OCI-LY7 (cell line): ENCODE results near the gene CLDN8. TPM values are rescaled to one million over a fixed set of nuclear protein-coding genes. Genes with fewer than 3 reads are reported as not detected.

ENCODE experiments used
- BruUV-seq: library from RNA; stranded (reverse); fragments of 400-500 nt; replicated peaks from 2 replicates; lab custom pipeline; 2021; lab: Mats Ljungman, UMichigan
- CTCF ChIA-PET: fragments of 300-600 bp; sonication (Branson Sonifier 250); formaldehyde crosslinking; loops from one replicate; lab custom pipeline; 2022; ENCODE audit warnings: antibody characterized with exemption; ENCODE audit not compliant: unreplicated experiment; lab: Charles Lee
- POLR2A ChIA-PET: fragments of 300-600 bp; sonication (Branson Sonifier 250); formaldehyde crosslinking; loops from one replicate; lab custom pipeline; 2022; ENCODE audit warnings: antibody characterized with exemption; lab: Charles Lee
- DNase-seq: peaks from one replicate; pipeline ENCODE4 v3.0.0-alpha.2; 2015; ENCODE audit warnings: low spot score
- H2AFZ ChIP-seq: fragments of 200-600 bp; sonication (generic), shearing (Covaris generic); 2 replicates; pipeline ENCODE4 v1.6.1; 2014; ENCODE audit warnings: mild to moderate bottlenecking, antibody characterized with exemption, low read length, moderate library complexity
- H3K27ac ChIP-seq: fragments of 200-600 bp; sonication (generic); 2 replicates; pipeline ENCODE4 v1.5.1; 2014; ENCODE audit warnings: mixed run types, low read depth, mild to moderate bottlenecking, moderate library complexity, low read length, inconsistent platforms; ENCODE audit not compliant: poor library complexity, severe bottlenecking
- H3K36me3 ChIP-seq: fragments of 200-600 bp; sonication (generic); 2 replicates; pipeline ENCODE4 v1.6.1; 2014; ENCODE audit warnings: mild to moderate bottlenecking, antibody characterized with exemption, low read length, moderate library complexity, mixed read lengths; ENCODE audit not compliant: insufficient read depth
- H3K4me1 ChIP-seq: fragments of 200-600 bp; sonication (generic); 2 replicates; pipeline ENCODE4 v1.5.1; 2014; ENCODE audit warnings: mild to moderate bottlenecking, low read length; ENCODE audit not compliant: insufficient read depth, poor library complexity, severe bottlenecking
- H3K4me2 ChIP-seq: fragments of 200-600 bp; sonication (generic); 2 replicates; pipeline ENCODE4 v1.6.1; 2014; ENCODE audit warnings: mild to moderate bottlenecking, low read length
- H3K4me3 ChIP-seq: fragments of 200-600 bp; sonication (generic); 2 replicates; pipeline ENCODE4 v1.5.1; 2014; ENCODE audit warnings: mild to moderate bottlenecking, low read depth, low read length; ENCODE audit not compliant: poor library complexity, severe bottlenecking
- H3K79me2 ChIP-seq: fragments of 200-600 bp; sonication (generic); 2 replicates; pipeline ENCODE4 v1.6.1; 2016; ENCODE audit warnings: low read depth, mild to moderate bottlenecking, low read length, moderate library complexity, mixed read lengths; ENCODE audit not compliant: insufficient read depth
- H3K9me2 ChIP-seq: fragments of 200-600 bp; sonication (generic); 2 replicates; pipeline ENCODE4 v1.6.1; 2016; ENCODE audit warnings: mild to moderate bottlenecking, low read length, mixed read lengths; ENCODE audit not compliant: insufficient read depth
- H3K9me3 ChIP-seq: fragments of 200-600 bp; sonication (generic); 2 replicates; pipeline ENCODE4 v1.6.1; 2014; ENCODE audit warnings: mild to moderate bottlenecking, mixed run types, low read length, mixed read lengths
- H4K20me1 ChIP-seq: fragments of 200-600 bp; sonication (generic); 2 replicates; pipeline ENCODE4 v1.6.1; 2014; ENCODE audit warnings: mild to moderate bottlenecking, antibody characterized with exemption, low read length, moderate library complexity, mixed read lengths; ENCODE audit not compliant: insufficient read depth
- EZH2phosphoT487 ChIP-seq: fragments of 200-600 bp; sonication (generic); IDR thresholded peaks from 2 replicates; pipeline ENCODE4 v1.6.1; 2018; ENCODE audit warnings: low read depth, borderline replicate concordance, mild to moderate bottlenecking, mixed run types, antibody characterized with exemption, low read length, moderate library complexity, mixed read lengths
- intact Hi-C: fragments of 100-400 bp; cut with micrococcal nuclease; formaldehyde crosslinking; loops from one replicate; pipeline ENCODE4 v1.10.0; 2022; ENCODE audit not compliant: unreplicated experiment
- total RNA-seq, 2 experiments: library from RNA; depleted of rRNA in 1 of 2; stranded (reverse); fragments of >200 nt in 1 of 2; shearing (Covaris generic) in 1 of 2; gene quantifications; 2 replicates each; pipeline ENCODE4 v1.2.3, GENCODE V29; 2014 to 2022
- TF ChIP-seq, protein P1 (sequence below): fragments of 200-600 bp; sonication (generic); conservative IDR thresholded peaks from 2 replicates; pipeline ENCODE4 v1.5.1; 2014; ENCODE audit warnings: mild to moderate bottlenecking, antibody characterized with exemption, low read length, moderate library complexity, mixed read lengths

CLDN8 gene
- total RNA-seq, 2 experiments from 2014 or later = not detected

DNA sequence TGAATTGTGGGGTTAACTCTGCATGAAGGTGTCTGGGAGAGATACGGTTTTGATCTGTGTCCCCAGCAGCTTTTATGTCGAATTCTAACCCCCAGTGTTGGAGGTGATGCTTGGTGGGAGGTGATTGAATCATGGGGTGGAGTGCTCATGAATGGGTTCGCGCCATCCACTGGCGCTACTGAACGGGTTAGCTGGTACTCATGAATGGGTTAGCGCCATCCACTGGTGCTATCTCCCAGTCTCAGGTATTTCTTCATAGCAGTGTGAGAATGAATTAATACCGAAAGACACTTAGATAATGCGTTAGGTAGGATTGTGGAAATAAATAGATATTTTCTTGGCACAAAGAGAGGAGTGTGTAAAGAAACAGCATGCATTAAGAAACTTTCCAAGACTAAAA, 32.9 kb upstream of the CLDN8 start:
- Histone ChIP-seq H3K79me2 (no peaks in the 10 kb centered on the region), H2AFZ (no peak overlapping the region), H3K4me3 (no peak overlapping the region), H3K36me3 (no peaks in the 10 kb centered on the region), H3K9me3 (no peaks in the 10 kb centered on the region), H4K20me1 (no peaks in the 10 kb centered on the region), H3K4me1 (no peaks in the 10 kb centered on the region), H3K27ac (no peak overlapping the region), H3K4me2 (no peak overlapping the region), H3K9me2 (no peaks in the 10 kb centered on the region)
- TF ChIP-seq EZH2phosphoT487 = no peak
- TF ChIP-seq, protein P1, sequence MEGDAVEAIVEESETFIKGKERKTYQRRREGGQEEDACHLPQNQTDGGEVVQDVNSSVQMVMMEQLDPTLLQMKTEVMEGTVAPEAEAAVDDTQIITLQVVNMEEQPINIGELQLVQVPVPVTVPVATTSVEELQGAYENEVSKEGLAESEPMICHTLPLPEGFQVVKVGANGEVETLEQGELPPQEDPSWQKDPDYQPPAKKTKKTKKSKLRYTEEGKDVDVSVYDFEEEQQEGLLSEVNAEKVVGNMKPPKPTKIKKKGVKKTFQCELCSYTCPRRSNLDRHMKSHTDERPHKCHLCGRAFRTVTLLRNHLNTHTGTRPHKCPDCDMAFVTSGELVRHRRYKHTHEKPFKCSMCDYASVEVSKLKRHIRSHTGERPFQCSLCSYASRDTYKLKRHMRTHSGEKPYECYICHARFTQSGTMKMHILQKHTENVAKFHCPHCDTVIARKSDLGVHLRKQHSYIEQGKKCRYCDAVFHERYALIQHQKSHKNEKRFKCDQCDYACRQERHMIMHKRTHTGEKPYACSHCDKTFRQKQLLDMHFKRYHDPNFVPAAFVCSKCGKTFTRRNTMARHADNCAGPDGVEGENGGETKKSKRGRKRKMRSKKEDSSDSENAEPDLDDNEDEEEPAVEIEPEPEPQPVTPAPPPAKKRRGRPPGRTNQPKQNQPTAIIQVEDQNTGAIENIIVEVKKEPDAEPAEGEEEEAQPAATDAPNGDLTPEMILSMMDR = no peak
- ChIA-PET CTCF (no interaction called here), POLR2A (no interaction called here)
- DNase-seq = no peak
- BruUV-seq = no TSS peak
- intact Hi-C loops = no loop called here

- no peaks in the 10 kb centered on the region for H4K20me1 ChIP-seq
- no peak overlapping the region for H2AFZ ChIP-seq
- H3K27ac ChIP-seq = no peak overlapping the region
- no peaks in the 10 kb centered on the region for H3K9me2 ChIP-seq
- no peaks in the 10 kb centered on the region for H3K79me2 ChIP-seq
- ChIA-PET CTCF (no interaction called here), POLR2A (interaction anchor here (0.6 to 1.4 kb wide), 4 partner anchors 10 to 1147 kb away, joined by 3 to 5 read pairs (median 3); no protein-coding TSS in a partner anchor)
- TF ChIP-seq, protein P1 = no peak
- no peak for TF ChIP-seq EZH2phosphoT487
- H3K9me3 ChIP-seq = no peaks in the 10 kb centered on the region
- H3K36me3 ChIP-seq = no peaks in the 10 kb centered on the region
- no TSS peak for BruUV-seq
- H3K4me1 ChIP-seq = no peaks in the 10 kb centered on the region
- no peak overlapping the region for H3K4me2 ChIP-seq
- no peak overlapping the region for H3K4me3 ChIP-seq
- intact Hi-C loops = no loop called here
- no peak for DNase-seq
Measured at GRCh38 chr21:30245061-30245460, 29.2 kb upstream of the CLDN8 start.

DNA sequence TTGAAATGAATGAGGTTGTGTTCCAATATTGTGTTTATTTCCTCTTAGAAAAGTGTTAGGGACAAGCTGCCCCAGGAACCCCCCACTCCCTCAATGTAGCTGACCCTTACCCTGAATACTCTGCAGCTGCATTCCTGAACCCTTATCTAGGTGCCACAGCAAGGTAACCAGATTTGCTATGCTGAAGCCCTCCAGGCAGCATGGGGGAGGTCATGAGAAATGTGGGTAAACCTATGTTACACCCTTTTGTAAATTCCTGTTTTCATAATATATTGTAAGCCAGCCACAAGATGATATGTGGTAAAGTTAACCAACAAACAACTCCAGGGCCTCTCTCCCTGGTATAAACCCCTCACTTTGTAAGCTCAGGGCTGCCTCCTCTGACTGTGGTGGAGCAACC, 27.8 kb upstream of the CLDN8 start:
- H3K9me2 ChIP-seq = no peaks in the 10 kb centered on the region
- H3K4me2 ChIP-seq = no peak overlapping the region
- H3K4me3 ChIP-seq = no peak overlapping the region
- H3K4me1 ChIP-seq = no peaks in the 10 kb centered on the region
- H3K79me2 ChIP-seq = no peaks in the 10 kb centered on the region
- H2AFZ ChIP-seq = no peak overlapping the region
- H3K27ac ChIP-seq = no peak overlapping the region
- TF ChIP-seq EZH2phosphoT487 = no peak
- TF ChIP-seq, protein P1 = no peak
- intact Hi-C loops = no loop called here
- no peaks in the 10 kb centered on the region for H3K36me3 ChIP-seq
- H3K9me3 ChIP-seq = no peaks in the 10 kb centered on the region
- CTCF ChIA-PET = no interaction called here
- no TSS peak for BruUV-seq
- H4K20me1 ChIP-seq = no peaks in the 10 kb centered on the region
- POLR2A ChIA-PET = interaction anchor here (0.6 to 1.4 kb wide), 4 partner anchors 9 to 24 kb away, joined by 3 to 5 read pairs (median 4); no protein-coding TSS in a partner anchor
- DNase-seq = no peak
